ENCODE data around the gene TLL1. TPM values are rescaled to one million over a fixed set of nuclear protein-coding genes. Genes with fewer than 3 reads are reported as not detected.

Gene TLL1
- not detected for total RNA-seq

DNA sequence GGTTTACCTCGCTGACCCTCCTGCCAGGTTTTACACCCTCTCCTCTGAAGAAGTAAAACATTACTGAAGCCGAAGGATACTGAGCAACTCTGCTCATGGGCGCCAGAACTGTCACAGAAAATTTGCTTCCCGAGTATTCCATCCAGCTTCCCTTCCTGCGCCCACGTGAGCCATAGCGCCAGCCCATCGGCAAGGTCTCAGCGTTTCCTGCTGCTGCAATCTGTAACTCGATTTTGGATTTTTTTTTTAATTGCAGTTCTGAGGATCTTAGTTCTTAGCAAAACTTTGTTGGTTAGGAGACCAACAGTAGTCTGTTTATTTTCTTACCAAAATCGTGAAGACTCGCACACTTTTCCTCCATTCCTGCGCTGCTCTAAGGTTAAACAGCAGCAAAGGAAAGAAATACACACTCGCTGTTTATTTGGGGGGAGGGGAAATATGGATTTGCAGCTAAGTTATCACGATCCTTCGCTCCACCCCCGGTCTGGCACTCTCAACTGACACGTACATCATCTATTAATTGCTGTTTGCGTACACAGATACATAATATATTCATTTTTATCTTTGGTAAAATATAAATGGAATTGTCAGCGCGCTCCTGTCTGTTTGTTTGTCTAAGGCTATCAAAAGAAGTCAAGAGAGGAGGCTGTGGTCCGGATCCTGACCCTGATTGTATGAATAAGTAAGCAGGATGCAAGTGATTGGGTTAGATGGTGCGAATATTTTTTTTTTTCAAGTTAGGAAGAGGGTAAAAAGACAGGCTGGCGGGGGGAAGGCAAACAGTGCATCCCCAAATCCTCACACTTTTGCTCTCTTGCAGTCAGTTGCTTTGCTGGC lies at the start of gene TLL1:
Gene TLL1, plus strand, starts transcription at position 777 of the 837 bp plus-strand sequence. CDS start 668 bp downstream, outside the sequence.
- Histone ChIP-seq H3K4me1 (ENCODE audit: insufficient read depth, low read length) (no peaks in the 10 kb centered on the region), H3K9me3 (ENCODE audit: low read depth, low read length) (no peaks in the 10 kb centered on the region), H3K4me3 (ENCODE audit: low read length) (no peak within 1 kb of the TSS), H3K27me3 (ENCODE audit: insufficient read depth, low read length) (peaks cover 54% of the 10 kb centered on the region)

DNA sequence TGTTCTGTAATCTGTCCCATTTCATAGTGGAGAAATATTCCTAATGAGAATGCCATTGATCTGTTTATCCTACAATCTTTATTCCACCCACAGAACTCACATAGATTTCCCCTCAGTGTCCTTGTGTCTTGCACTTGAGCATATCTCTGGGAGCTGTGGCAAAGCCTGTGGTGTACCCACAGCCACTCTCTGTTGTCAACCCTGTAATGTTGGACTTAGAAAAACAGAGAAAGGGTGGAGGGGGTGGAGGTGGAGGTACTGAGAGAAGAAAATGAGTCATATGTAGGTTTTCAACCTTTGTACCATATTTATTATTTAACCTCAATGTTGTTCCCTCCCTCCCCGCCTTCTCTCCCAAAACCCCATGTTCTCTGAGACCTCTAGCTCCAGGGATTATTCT lies 46.9 kb upstream of the TLL1 start:
- Histone ChIP-seq H3K4me3 (ENCODE audit: low read length) (no peak overlapping the region), H3K9me3 (ENCODE audit: low read depth, low read length) (no peaks in the 10 kb centered on the region), H3K27me3 (ENCODE audit: insufficient read depth, low read length) (no peaks in the 10 kb centered on the region), H3K4me1 (ENCODE audit: insufficient read depth, low read length) (no peaks in the 10 kb centered on the region)

DNA sequence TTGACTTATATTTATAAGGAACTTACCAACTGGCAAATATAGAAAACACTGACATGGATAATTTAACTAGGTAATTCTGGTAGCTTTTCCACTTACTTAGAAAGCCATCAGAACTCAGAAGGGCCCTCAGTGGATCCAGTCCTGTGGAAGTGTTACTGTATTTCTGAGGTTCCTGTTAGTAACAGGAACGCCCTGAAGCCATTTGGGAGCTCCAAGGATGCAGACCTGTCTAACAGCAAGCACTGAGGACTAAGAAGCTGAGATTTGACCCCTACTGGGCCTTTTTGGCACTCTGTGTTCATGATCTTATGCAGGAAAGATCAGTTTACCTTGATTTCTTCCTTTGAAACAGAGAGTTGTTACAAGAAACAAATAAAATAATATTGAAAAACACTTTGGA lies 46.0 kb upstream of the TLL1 start:
- H3K27me3 ChIP-seq (ENCODE audit: insufficient read depth, low read length): no peaks in the 10 kb centered on the region
- H3K9me3 ChIP-seq (ENCODE audit: low read depth, low read length): no peaks in the 10 kb centered on the region
- H3K4me1 ChIP-seq (ENCODE audit: insufficient read depth, low read length): no peaks in the 10 kb centered on the region

DNA sequence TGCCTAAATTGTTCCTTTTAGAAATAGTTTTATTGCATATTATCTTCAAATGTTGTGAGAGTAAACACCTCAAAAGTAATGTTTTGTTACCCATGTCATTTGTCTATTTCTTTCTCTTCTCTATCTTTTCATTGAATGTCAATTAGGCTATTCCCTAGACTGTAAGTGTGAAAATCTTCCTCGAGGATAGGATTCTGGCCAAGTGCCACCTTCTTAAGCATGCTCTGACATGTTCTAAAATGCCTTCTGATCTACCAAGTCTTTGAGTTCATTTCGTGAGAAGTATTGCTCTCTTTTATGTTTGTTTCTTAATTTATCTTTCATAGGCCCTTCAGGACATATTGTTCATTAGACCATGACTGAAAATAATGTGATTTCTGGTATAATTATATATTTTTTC lies 44.1 kb upstream of the TLL1 start:
- Histone ChIP-seq H3K9me3 (ENCODE audit: low read depth, low read length) (no peaks in the 10 kb centered on the region), H3K4me1 (ENCODE audit: insufficient read depth, low read length) (no peaks in the 10 kb centered on the region), H3K4me3 (ENCODE audit: low read length) (no peak overlapping the region), H3K27me3 (ENCODE audit: insufficient read depth, low read length) (no peaks in the 10 kb centered on the region)

More for the DNA sequence above, 46.0 kb upstream of the TLL1 start:
- no peak overlapping the region for H3K4me3 ChIP-seq (ENCODE audit: low read length)

DNA sequence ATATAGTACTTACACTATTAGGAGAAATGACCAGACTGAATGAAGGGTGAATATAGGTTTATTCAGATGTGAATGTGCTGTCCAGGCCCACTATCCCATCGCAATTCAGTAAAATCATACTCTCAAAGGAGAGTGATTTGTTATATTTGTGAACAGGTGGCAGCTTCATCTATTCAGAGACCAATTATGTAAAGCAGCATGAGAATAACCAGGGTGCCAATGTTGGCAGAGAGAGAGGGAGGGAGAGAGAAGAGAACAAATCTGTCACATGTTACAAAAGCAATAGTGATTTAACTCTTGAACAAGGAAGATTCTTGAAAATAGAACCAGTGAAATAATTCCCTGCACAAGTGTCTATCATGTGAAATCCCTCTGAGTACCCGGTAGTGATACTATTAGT lies 38.9 kb upstream of the TLL1 start:
- no peaks in the 10 kb centered on the region for H3K4me1 ChIP-seq (ENCODE audit: insufficient read depth, low read length)
- H3K27me3 ChIP-seq (ENCODE audit: insufficient read depth, low read length): no peaks in the 10 kb centered on the region
- no peak overlapping the region for H3K4me3 ChIP-seq (ENCODE audit: low read length)
- H3K9me3 ChIP-seq (ENCODE audit: low read depth, low read length): no peaks in the 10 kb centered on the region

DNA sequence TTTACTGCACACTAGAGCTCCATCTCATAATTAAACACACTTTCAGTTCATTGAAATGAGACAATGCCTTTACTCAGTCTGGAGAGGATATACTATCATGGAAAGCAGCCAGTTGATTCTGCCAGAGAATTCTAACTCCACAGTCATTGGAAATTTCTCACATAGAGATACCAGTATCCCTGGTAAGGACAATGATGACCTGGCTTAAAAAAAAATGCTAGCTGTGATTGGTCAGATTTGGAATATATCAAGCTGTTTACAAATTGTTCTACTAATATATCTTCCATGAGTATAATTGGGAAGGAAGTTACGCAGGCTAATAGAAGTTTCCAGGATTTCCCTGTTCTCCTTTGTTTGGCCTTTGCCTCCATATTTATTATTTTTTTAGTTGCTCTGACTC lies 34.5 kb upstream of the TLL1 start:
- Histone ChIP-seq H3K9me3 (ENCODE audit: low read depth, low read length) (no peaks in the 10 kb centered on the region), H3K4me3 (ENCODE audit: low read length) (no peak overlapping the region), H3K27me3 (ENCODE audit: insufficient read depth, low read length) (no peaks in the 10 kb centered on the region), H3K4me1 (ENCODE audit: insufficient read depth, low read length) (no peaks in the 10 kb centered on the region)

DNA sequence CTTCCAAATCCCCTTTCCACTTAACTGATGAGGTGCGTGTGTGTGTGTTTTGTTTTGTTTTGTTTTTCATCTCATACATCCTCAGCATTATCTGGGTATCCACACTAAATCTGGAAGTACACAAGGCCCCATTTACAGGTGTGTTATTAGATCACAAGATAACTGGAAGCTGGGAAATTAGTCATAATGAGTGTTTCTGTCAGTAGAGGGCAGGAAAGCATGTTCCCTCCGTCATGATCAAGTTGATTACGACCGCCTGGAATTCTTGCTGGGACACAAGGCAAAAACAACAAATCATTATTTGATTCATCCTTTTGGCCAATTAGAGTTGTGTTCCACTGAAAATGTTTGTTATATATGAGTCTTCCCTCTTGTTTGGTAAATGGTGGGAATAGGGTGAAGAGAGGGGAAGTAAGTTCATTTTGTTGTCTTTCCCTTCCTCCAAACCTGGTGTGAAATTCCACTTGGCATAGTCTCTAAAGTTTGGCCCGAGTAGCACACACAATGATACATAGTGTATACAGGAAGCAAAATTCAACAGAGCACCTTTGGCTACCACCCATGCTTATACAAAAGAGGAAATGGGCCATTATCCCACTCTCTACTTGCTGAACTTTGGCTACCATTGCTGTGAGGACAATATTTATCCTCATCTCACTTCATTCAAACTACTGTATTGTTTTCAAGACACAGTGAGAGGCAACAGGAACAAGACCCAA lies 33.3 kb upstream of the TLL1 start:
- Histone ChIP-seq H3K9me3 (ENCODE audit: low read depth, low read length) (no peaks in the 10 kb centered on the region), H3K4me1 (ENCODE audit: insufficient read depth, low read length) (no peaks in the 10 kb centered on the region), H3K27me3 (ENCODE audit: insufficient read depth, low read length) (no peaks in the 10 kb centered on the region), H3K4me3 (ENCODE audit: low read length) (no peak overlapping the region)

DNA sequence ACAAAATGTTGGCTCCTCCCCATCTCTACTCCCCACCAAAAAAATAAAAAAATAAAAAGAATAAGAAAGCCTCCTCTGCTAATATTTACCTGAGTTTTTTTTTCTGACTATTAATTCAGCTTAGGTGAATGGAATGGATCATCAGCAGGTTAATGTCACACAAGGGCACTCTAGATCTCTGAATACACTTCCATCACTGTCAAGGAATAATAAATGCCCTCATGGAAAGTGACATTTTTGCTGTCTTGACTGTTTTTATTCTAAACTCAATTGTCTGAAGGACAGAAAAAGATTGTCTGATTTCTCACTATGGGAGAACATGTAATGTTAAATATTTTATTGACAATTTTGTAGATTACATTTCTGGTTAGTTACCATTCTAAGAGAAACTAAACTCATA lies 30.4 kb upstream of the TLL1 start:
- H3K27me3 ChIP-seq (ENCODE audit: insufficient read depth, low read length): no peaks in the 10 kb centered on the region
- H3K9me3 ChIP-seq (ENCODE audit: low read depth, low read length): no peaks in the 10 kb centered on the region

DNA sequence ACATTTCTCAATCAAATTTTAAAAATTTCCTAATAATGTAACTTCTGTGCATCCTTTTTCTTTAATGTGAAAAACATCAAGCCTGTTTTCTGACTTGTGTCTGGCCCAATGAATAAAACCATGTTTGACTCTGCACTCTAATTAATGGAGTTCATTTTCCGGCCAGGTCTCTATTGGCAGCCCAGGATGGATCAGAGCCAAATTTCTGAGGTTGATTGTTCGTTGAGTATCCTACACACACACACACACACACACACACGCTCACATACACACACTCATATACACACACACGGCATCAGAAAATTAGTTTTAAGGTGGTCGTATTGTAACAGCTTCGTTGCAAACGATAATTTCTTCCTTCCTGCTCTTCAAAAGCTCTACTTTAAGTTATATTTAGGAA lies 28.9 kb upstream of the TLL1 start:
- Histone ChIP-seq H3K4me1 (ENCODE audit: insufficient read depth, low read length) (no peaks in the 10 kb centered on the region), H3K9me3 (ENCODE audit: low read depth, low read length) (no peaks in the 10 kb centered on the region), H3K4me3 (ENCODE audit: low read length) (no peak overlapping the region), H3K27me3 (ENCODE audit: insufficient read depth, low read length) (no peaks in the 10 kb centered on the region)

More for the DNA sequence above, 30.4 kb upstream of the TLL1 start:
- H3K4me3 ChIP-seq (ENCODE audit: low read length): no peak overlapping the region
- H3K4me1 ChIP-seq (ENCODE audit: insufficient read depth, low read length): no peaks in the 10 kb centered on the region

DNA sequence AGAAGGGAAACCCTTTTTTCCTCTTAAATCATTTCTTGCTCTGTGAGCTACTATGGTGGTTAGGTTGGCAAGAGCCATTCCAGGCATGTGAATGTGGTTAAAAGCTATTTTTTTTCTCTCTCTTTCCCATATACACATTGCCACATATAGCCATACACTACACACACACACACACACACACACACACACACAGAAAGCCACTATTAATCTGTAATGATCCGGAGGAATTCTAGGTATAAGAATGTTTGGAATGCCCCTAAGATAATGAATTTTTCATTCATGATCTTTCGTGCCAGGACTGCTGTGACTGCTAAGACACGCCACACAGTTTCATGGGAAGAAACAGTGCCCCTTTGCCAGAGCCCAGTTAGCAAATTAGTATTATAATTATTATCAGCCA lies 21.8 kb upstream of the TLL1 start:
- no peaks in the 10 kb centered on the region for H3K4me1 ChIP-seq (ENCODE audit: insufficient read depth, low read length)
- no peaks in the 10 kb centered on the region for H3K9me3 ChIP-seq (ENCODE audit: low read depth, low read length)
- H3K4me3 ChIP-seq (ENCODE audit: low read length): no peak overlapping the region
- no peaks in the 10 kb centered on the region for H3K27me3 ChIP-seq (ENCODE audit: insufficient read depth, low read length)

DNA sequence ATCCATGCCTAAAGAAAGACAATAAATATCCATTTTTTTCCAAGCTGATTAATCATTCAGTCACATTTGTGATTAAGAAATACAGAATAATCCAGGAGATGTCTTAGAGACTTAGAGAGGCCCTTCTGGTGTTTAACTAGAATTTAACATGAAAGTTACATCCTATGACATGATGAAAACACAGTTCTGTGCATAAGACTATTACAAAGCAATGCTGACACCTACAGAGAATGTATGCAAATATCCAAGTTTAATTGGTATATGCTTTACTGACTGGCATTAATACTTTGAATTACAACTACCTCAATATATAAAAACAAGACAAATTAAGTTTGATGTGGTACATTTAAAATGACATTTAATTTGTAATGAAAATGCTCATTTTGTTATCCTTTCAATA lies 17.8 kb upstream of the TLL1 start:
- Histone ChIP-seq H3K4me3 (ENCODE audit: low read length) (no peak overlapping the region), H3K4me1 (ENCODE audit: insufficient read depth, low read length) (no peaks in the 10 kb centered on the region), H3K27me3 (ENCODE audit: insufficient read depth, low read length) (no peaks in the 10 kb centered on the region), H3K9me3 (ENCODE audit: low read depth, low read length) (no peaks in the 10 kb centered on the region)

DNA sequence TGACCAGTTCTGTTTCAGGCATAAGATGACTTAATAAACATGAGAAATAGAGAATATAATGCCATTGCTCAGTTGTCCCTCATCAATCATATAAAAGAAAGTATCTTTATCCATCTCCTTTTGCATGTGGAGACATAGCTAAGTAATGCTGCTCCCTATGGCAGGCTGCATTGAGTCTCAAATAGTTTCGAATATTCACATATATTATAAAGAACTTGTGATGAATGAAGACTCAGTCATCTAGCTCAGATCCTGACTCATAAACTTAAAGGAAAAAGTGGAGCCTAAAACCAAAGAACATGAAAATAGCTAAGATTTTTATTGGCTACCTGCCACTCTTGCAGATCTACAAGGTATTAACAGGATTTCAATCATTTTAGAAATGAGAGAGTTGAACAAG lies 11.7 kb upstream of the TLL1 start:
- Histone ChIP-seq H3K27me3 (ENCODE audit: insufficient read depth, low read length) (no peaks in the 10 kb centered on the region), H3K9me3 (ENCODE audit: low read depth, low read length) (no peaks in the 10 kb centered on the region), H3K4me1 (ENCODE audit: insufficient read depth, low read length) (no peaks in the 10 kb centered on the region), H3K4me3 (ENCODE audit: low read length) (no peak overlapping the region)

DNA sequence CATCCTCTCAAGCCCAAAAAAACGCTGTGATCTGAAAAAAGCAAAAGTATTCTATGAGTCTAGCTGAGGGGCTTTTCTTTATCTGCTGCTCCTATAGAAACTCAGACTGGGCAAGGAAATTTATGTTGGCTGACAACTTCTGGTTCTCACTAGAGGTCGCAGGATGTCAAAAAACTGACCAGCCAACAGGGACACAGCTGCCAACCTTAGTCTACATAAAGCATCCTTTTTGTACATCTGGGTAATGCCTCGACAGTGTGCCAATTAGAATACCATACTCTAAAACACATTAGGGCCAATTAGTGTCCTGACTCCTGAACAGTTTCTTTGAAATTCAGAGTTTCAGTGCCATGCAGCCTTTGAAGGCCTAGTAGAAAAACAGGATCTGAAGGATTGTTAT lies 8.8 kb upstream of the TLL1 start:
- no peak overlapping the region for H3K4me3 ChIP-seq (ENCODE audit: low read length)
- no peaks in the 10 kb centered on the region for H3K27me3 ChIP-seq (ENCODE audit: insufficient read depth, low read length)
- H3K4me1 ChIP-seq (ENCODE audit: insufficient read depth, low read length): no peaks in the 10 kb centered on the region
- H3K9me3 ChIP-seq (ENCODE audit: low read depth, low read length): no peaks in the 10 kb centered on the region

DNA sequence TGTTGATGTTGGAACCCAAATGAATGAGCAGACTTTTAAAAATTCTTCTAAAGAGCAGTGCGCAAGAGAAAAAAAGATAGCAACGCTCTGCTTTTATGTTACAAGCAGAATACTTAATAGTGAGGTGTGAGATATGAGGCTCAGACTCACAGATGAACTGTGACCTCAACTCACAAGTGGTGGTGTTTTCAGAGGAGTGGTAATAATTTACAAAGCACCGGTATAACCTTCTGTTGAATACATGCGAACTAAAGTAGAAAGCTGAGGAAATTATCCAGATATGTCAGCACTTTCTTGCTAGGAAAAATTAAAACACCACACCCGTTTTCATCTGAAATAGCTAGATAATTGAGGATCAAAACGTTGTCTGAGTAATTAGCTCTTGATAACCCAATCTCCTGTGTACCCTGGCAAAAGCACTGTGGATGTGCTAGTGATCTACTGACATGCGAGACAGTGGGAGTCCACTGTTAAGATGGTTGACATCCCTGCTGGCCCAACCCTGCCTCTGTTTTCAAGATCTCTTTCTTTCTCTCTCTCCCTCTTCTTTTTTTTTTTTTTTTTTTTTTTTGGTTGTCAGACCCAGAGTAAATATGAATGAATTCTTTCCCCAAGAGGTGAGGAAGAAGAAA lies 6.9 kb upstream of the TLL1 start:
- Histone ChIP-seq H3K27me3 (ENCODE audit: insufficient read depth, low read length) (peaks cover 5% of the 10 kb centered on the region), H3K4me3 (ENCODE audit: low read length) (no peak overlapping the region), H3K9me3 (ENCODE audit: low read depth, low read length) (no peaks in the 10 kb centered on the region), H3K4me1 (ENCODE audit: insufficient read depth, low read length) (no peaks in the 10 kb centered on the region)

DNA sequence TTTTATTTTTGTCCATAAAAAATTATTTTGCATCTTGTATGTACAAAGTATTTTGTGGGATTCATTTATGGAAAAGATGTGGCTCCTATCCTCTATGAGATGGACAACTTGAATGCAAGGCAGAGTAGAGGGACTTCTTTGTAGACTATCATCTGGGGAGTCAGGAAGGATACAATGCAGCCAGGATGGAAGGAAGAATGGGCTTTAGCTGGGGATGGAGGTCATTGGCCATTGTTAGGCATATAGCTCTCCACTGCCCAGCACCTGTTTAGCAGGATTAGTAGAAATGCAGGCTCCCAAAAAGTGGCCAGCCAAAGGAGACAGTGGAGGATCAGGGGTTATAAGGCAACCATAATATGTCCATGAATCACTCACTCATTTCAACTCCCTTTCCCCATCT lies 5.1 kb upstream of the TLL1 start:
- no peaks in the 10 kb centered on the region for H3K9me3 ChIP-seq (ENCODE audit: low read depth, low read length)
- no peaks in the 10 kb centered on the region for H3K4me1 ChIP-seq (ENCODE audit: insufficient read depth, low read length)
- H3K27me3 ChIP-seq (ENCODE audit: insufficient read depth, low read length): peaks cover 22% of the 10 kb centered on the region
- no peak overlapping the region for H3K4me3 ChIP-seq (ENCODE audit: low read length)
